GM19043 (cell line): ENCODE results near the gene PARS2.
"Not testable (repeated sequence)": the region's sequence is repeated elsewhere in the genome, so short reads cannot be mapped to it uniquely, and the experiment has no call there.

Experiments used
- ATAC-seq: cut with Tn5 transposase; IDR thresholded peaks from one replicate; pipeline ENCODE4 v1.9.1; 2021; ENCODE audit warnings: low read depth; ENCODE audit not compliant: unreplicated experiment

PARS2 gene

DNA sequence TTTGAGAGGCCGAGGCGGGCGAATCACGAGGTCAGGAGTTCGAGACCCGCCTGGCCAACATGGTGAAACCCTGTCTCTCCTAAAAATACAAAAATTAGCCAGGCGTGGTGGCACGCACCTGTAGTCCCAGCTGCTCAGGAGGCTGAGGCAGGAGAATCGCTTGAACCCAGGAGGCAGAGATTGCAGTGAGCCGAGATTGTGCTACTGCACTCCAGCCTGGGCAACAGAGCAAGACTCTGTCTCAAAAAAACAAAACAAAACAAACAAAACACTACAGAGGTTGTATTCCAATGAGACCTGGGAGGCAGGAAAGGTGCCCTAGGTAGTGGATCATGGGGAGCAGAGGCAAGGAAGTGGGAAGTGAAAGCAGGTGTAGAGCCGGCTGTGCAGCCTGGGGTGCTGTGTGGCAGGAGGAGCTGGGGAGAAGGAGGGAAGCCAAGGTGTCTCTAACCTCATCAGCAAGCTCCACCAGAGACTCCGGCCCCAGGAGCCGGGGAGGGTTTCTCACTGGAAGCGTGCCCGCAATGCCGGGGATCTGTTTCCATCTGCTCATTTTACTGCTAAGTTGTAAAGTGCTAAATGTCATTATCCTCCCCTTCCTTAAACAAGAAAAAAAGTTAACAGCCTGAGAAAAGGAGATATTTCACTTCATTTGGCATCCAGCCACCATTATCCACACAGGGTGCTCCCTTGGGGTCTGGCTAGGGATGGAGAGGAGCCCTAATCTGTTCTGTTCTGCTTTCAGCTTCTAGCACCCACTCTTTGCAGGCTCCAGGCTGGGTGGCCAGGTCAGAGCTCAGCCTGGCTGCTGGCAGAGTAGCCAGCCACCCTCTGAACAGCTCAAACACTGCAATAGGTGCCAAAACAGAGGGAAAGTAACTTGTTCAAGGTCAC lies 11.8 kb upstream of the PARS2 start:
- ATAC-seq: not testable (repeated sequence)

DNA sequence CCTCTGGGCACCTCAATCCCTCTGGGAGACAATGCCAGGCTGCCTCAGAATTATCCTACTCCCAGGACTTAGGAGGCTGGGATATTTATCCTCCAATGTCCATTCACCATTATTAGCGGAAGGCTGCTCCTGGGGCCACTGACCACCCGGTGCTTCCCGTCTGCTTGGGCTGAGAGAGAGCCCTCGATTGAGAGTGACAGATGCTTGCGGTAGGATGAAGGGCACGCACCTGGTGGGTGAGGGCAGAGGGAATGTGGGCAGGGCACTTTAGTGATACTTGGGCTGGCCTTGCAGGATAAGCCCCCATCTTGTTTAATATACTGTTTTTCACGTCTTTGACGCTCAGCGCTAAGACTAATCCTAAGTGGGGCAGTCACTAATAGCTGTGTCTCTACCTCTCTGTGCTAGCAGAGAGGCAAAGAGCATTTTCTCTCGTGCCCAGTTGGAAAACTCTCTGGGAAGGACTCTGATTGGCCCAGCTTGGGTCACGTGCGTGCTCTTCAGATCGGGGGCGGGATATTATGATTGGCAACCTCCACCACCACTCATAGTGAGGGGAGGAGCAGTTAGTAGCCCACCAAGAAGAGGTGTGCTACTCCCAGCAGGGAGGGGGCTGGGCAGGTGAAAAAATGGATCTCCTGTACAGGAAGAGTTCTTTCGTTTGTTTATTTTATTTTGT lies 10.6 kb upstream of the PARS2 start:
- ATAC-seq: no peak

DNA sequence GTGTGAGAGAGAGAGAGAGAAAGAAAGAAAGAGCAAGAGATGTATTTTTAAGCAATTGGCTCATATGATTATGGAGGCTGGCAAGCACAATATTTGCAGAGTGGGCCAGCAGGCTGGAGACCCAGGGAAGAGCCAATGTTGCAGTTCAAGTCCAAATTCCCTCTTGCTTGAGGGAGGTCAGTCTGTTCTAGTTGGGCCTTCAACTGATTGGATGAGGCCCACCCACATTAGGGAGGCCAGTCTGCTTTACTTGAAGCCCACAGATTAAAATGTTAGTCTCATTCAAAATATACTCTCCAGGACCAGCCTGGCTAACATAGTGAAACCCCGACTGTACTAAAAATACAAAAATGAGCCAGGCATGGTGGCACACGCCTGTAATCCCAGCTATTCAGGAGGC lies 8.6 kb upstream of the PARS2 start:
- ATAC-seq: no peak

DNA sequence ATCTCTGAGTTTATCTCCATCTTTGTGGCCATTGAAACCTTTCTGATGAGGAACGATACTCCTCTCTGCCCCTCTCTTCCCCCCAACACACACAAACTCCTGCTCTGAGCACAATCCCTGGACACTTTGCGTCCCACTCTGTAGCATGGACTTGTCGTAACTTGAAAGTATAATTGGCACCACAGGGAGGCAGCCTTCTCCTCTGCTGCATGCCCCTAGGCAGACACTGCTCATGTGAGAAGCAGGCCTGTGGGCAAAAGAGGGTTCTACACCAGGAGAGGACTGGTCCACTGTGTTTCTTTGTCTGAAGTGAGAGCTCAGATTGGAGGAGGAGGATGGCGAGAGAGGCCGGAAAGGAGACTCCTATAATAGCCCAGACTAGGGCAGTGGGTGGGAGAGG lies 3.8 kb upstream of the PARS2 start:
- no peak for ATAC-seq

DNA sequence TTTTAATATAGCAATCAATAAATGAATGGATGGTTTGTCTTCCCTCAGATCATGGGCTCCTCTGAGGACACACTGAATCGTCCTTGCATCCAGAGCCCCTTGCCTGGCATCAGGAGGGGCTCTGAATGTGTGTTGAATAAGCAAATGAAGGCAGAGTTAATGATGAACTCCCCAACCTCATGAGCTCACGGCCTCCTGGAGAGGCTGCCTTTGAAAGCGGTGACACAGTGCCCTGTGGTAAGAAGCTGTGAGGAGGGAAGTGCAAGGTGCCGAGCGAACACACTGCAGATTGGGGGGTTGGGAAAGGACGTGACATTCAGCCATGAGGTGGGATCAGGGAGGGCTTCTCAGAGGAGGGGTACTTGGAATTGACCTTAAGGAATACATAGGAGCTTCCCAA lies 3.2 kb upstream of the PARS2 start:
- ATAC-seq: no peak

DNA sequence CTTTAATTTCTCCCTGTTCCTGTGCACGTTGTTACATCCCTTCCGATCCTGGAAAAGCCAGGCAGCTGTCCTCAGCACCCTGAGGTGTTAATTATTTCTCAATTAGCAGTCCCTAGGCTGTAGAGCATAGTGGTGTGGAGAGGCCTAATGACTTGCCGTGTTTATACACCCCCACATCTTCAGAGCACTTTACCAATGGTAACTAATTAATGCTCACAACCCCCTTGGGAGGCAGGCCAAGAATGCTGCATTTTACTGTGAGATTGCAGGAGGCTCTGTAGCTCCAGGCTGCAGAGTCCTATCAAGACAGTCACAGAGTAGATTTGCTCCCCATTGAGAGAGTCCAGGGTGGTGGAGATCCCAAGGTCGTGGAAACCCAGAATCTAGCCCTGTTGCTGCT lies 2.4 kb upstream of the PARS2 start:
- ATAC-seq: no peak

DNA sequence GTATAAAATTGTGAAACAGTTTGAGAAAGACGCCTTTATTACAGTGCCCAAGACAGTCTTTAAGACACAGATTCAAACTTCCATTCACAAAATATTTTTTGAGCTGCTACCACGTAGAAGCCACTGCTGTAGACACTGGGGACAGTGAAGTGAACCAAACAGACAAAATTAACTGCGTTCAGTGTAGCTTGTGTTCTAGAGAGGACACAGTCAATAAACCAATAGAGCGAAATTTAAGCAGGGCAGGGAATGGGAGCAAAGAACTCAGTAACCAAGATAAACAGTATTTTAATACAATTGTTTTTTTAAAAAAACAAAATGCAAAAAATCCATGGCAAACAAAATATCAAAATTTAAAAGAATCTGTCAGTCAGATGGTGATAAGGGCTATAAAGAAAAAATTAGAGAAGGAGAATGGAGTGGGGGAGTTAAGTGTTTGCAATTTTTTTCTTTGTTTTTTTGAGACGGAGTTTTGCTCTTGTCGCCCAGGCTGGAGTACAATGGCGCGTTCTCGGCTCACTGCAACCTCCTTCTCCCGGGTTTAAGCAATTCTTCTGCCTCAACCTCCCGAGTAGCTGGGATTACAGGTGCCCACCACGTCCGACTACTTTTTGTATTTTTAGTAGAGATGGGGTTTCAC lies 719 bp upstream of the PARS2 start:
- peak; percentile 13 for ATAC-seq

DNA sequence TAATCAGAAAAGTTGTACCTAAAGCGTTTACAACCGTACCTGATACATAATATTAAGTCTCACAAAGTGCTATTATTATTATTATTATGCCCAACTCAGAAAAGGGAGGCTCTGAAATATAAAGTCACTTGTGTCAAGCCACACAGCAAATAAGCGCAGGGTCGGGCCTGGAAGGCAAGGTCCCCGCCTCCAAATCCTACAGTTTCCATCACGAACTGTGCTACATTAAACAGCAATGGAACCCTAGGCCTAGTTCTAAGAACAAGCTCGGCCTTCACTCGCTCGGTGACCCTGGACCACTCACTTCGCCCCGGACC lies 549 bp downstream of the PARS2 start:
- no peak for ATAC-seq

DNA sequence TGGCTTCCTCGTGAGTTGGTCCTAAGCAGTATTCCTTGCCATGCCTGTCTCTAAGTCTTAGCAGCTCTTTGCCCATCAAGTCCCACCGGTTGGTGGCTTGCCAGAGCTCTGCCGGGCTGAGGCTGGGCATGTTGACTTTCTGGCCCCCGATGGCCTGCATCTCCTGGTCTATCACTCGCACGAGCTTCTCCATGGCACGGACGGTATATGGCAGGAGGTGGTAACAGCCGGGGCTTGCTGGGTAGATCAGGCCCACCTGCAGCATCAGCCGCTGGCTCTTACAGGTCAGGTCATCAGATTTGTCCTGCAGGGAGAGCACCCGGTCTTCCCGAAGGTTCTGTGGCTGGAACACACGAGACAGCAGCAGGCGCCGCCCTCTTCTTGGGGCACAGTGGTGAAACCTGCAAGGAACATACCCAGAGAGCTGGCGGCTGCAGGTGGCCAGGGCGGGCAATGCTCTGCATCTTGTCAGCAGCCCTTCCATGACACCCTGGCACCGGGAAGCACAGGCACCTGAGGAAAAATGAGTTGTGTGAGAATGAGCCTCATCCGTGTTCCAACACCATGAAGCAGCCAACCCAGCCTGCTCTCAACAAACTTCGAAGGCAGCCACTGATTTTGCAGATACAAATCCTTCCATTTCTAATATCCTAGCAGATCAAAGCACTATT lies 5.5 kb downstream of the PARS2 start:
- ATAC-seq: no peak

DNA sequence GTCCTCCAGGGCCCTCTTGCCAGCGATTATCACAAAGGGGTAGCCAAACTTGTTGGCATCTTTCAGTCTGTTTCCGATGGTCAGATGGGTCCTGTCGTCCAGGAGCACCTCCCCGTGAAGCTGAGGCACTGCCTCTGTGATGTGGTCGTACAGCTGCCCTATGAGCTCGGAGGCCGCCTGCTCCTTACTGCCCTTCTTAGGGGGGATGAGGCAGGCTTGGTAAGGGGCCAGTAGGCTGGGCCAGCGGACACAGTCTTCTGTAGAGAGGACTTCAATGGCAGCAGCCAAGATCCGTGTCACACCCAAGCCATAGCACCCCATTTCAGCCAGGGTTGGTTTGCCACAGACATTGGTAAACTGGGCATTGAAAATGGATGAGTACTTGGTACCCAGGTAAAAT lies 6.5 kb downstream of the PARS2 start:
- ATAC-seq: no peak

DNA sequence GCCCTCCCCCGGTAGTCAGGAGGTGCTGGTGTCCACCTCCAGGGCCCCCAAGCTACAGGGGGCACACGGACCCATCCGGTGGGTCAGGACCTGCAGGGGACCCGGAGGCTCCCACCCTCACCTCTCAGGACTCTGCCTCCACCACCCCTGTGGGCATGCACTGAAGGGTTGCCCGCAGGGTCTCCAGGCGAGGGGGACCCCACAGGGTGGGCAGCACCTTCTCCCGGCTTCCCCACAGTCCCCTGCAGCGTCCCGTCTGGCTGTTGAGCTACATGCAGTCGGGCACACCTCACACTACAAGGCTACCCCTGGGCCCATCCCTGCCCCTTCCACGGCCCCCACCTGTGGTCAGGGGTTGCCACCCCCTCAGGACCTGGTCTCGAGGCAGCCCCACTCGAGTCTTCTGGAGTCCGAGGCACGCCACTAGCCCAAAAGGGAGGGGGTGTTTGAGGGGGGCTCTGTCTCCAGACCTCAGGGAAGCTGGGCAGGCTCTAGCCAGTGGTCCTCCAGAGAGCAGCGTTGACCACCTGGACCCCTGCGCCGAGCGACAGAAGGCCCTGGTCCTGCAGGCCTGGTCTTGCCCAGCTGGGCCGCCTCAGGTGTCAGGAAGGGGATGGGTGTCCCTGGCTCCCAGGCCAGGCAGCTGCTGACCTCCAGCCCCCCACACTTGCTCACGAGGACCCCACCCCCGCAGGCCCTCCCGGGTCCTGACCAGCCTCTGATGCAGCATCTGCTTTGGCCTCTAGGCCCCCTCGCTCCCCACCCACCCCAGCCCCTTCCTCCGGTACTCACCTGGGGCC lies 9.6 kb downstream of the PARS2 start:
- ATAC-seq: no peak

DNA sequence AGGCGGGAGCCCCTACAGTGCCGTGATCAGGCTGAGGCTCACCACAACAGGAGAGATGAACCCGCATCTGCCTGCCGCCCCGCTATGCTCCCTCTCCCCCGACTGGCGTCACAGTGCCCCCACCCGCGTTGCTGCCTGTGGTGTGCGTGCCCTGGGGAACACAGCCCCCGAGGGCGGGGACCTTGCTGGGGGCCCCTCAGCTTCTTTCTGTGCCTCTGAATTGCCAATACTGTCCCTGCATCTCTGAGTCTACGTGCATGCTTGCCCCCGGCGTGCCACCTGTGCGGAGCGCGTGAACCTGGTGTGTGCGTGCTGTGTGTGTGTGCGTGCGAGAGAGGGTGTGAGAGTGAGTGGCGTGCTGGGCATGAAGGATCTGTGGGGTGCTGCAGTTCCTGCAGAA lies 10.3 kb downstream of the PARS2 start:
- ATAC-seq: no peak

DNA sequence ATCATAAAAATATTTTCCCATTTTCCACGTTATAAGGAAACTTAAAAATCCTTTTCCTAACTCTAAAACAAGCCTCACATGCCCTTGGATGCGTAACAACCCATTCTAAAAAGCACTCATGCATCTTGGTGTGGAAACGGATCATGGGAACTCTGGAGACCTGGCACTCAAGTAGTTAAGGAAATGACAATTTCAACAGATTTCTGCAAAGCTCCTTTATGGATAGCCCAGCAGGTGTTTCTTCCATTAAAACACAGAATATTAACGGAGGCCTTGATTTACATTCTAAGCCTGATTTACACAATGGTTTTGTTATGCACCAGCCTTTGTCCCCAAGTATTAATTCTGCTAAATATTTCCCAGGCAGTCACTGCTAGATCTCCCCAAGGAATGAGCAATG lies 12.9 kb downstream of the PARS2 start:
- no peak for ATAC-seq

DNA sequence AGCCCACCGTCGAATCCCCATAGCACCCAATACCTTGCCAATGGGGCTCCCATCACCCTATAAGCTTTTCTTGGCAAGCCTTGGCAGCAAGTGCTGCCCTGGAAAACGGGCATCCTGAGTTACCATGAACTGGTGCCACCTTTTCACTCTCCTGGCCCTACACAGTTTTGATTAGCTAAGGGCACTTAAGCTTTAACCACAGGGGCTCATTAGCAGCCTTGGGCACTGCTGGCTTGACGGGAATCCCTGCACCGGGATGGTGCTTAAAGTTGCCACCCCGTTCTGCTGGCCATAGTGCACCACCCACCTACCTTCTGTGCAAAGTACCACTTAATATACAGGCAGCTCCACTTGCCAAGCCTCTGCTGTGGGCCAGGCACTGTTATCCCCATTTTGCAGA lies 13.7 kb downstream of the PARS2 start:
- no peak for ATAC-seq

DNA sequence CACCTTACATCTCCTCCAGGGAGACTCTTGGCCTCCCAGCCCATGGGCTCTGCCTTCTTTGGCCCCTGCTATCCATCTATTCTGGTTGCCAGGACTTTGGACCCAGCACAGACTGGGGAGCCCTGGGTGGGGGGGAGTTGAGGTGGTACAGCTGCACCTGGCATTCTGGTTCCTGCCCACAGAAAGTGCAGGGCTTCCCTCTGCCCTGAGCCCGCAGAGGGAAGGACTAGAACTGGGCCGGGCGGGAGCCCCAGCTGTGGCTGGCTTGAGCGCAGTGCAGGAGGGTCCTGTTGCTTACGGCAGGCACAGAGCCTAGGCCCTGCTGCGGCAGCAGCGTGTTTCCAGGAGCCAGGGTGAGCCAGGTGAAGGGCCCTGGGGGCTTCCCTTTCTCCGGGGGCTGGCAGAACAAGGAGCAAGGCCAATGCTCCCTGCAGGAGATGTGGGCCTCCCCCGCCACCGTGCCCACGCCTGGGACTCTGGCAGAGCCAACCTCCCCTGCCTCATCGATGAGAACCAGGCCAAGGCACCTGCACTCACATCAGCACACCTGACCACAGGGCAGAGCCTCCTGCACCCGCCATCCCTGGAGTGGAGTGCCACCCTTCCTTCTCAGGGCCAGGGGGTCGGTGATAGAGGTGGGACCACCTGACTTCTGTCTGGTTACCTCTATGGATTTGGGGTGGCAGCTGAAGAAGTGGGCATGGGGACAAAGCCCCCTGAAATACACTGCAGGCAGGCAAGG lies 16.1 kb downstream of the PARS2 start:
- ATAC-seq: no peak

DNA sequence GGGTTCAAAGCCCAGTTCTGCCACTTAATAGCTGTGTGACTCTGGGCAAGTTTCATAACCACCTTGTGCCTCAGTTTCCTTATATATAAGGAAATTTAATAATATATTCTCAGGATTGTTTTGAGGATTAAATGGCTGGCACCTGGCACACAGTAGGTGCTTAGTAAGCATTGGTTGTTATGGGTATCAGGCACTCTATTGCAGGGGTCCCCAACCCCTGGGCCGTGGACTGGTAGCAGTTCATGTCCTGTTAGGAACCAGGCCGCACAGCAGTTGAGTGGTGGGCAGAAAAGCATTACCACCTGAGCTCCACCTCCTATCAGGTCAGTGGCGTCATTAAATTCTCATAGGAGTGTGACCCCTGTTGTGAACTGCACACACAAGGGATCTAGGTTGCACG lies 18.5 kb downstream of the PARS2 start:
- no peak for ATAC-seq

DNA sequence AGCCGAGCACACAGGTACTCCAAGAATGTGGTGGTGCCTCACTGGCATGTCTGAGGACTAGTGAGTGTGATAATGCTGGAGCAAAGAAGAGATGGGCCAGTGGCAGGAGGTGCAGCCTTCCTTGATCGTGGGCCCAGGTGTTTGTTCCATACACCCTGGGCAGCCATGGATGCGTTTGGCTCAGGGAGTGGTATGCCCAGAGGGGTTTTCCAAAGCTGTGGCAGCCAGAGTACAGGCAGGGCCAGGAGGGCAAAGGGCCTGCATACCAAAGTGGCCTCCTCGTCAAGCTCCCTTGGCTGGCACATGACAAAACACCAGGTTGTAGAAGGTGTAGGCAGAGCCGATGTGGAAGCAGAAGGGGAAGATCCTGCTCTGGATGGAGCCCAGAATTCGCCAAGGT lies 19.0 kb downstream of the PARS2 start:
- ATAC-seq: no peak

DNA sequence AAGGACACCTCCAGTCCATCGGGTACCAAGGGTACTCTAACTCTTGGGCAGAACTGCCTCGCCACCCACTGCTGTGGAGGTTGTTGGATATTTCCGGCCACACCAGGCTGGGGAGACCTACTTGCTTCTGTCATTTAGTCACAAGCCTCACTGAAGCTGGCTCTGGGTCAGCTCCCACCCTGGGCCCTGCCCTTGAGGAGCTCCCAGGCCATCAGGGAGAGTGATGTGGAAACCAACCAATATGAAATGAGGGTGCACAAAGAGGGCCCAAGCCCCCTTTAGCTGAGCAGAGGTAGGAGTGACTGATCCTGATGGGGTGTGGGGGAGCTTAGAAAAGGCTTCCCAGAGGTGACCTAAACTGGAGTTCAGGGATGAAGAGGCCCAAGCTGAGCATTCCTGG lies 19.6 kb downstream of the PARS2 start:
- no peak for ATAC-seq

DNA sequence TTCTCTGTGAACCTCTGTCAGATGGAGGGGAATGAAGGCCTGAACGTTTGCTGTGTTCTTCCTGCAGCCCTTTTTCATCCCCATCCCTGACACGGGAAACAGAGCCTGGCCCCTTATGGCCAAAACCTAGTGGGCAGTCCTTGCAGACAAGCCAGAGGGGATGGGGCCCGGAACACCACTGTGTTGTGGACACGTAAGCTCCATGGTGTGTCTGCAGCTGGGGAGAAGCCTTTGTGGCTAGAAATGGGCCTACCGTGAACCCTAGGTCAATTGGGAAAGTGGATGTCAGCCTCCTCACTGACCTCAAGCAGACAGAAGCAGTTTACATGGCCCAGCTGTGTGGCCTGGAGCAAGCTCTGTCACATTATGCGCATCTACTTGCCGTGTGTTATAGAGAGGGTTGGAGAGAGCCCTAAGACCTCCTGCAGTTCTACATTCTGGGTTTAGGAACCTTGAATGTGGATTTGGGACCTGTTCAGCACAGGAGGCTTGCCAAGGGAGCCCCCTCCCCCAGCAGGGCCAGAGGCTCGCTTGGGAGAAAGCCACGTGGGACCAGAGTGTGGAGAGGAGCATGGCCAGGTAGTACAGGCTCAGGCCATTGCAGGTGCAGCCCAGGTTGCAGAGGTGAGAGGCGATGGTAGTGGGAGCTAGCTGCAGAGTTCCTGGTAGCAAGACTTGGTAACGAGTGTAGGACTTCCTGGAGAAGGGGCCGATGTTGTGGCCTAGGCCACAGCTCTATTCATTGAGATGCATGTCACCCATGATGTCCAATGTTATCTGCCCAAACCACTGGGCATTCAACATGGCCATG lies 20.7 kb downstream of the PARS2 start:
- no peak for ATAC-seq
